ENCODE results near the gene BIRC6.

BIRC6 gene

DNA sequence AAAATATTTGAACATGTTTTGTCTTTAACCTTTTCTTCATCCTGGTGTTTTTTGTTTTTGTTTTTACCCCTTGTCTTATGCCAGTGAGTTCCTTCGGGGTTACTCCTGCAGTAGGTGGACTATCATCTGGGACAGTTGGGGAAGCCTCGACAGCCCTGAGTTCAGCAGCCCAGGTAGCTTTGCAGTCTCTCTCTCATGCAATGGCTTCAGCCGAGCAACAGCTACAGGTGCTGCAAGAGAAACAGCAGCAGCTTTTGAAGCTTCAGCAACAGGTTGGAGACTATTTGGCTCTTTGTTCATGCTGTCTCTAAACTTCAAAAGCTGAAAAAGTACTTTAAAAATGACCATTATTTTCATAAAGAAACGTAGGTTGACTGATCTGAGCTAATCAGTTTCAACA is 106.3 kb downstream of the BIRC6 start:
- ChIA-PET CTCF (no interaction called here), POLR2A (ENCODE audit: low non-redundant PET) (no interaction called here)
- H3K27ac ChIP-seq: no peak overlapping the region
- DNase-seq (ENCODE audit: low spot score): no peak
- TF ChIP-seq, protein P1, sequence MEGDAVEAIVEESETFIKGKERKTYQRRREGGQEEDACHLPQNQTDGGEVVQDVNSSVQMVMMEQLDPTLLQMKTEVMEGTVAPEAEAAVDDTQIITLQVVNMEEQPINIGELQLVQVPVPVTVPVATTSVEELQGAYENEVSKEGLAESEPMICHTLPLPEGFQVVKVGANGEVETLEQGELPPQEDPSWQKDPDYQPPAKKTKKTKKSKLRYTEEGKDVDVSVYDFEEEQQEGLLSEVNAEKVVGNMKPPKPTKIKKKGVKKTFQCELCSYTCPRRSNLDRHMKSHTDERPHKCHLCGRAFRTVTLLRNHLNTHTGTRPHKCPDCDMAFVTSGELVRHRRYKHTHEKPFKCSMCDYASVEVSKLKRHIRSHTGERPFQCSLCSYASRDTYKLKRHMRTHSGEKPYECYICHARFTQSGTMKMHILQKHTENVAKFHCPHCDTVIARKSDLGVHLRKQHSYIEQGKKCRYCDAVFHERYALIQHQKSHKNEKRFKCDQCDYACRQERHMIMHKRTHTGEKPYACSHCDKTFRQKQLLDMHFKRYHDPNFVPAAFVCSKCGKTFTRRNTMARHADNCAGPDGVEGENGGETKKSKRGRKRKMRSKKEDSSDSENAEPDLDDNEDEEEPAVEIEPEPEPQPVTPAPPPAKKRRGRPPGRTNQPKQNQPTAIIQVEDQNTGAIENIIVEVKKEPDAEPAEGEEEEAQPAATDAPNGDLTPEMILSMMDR (conservative IDR thresholded peaks at IDR 0.05; ENCODE audit: low read depth): no peak

DNA sequence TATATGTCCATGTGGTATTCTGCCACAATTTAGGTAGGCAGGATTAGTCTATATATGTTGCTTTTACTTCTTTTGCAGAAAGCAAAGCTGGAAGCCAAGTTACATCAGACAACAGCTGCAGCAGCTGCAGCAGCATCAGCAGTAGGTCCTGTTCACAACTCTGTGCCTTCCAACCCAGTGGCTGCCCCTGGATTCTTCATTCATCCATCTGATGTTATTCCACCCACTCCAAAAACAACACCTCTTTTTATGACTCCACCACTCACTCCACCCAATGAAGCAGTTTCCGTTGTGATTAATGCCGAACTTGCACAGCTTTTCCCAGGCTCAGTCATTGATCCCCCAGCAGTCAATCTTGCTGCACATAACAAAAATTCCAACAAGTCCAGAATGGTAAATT is 107.6 kb downstream of the BIRC6 start:
- TF ChIP-seq, protein P1 (conservative IDR thresholded peaks at IDR 0.05; ENCODE audit: low read depth): no peak
- H3K27ac ChIP-seq: no peak overlapping the region
- DNase-seq (ENCODE audit: low spot score): no peak
- ChIA-PET CTCF (interaction anchor here (0.5 kb wide), 1 partner anchor 57 kb away, joined by 3 read pairs; no protein-coding TSS in a partner anchor), POLR2A (ENCODE audit: low non-redundant PET) (no interaction called here)

DNA sequence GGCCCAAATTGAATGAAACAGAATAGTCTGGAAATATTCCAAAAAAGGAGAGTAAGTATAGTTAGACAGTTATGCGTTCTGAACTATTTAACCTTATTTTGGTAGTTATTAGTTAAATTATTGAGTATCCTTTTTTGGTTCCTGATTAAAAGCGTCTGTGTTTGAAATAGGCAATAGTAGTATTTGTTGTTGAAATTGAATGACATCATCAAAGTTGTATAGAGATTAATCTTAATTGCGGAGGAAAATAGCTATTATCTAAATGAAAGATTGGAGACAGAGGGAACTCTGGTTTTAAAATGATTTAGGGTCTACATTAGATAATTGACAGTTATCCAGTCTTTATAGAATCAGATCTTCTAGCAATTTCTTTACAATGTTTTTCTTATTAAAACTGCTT is 115.8 kb downstream of the BIRC6 start:
- TF ChIP-seq, protein P1 (conservative IDR thresholded peaks at IDR 0.05; ENCODE audit: low read depth): no peak
- POLR2A ChIA-PET (ENCODE audit: low non-redundant PET): no interaction called here
- H3K27ac ChIP-seq: no peak overlapping the region
- CTCF ChIA-PET: no interaction called here
- no peak for DNase-seq (ENCODE audit: low spot score)

DNA sequence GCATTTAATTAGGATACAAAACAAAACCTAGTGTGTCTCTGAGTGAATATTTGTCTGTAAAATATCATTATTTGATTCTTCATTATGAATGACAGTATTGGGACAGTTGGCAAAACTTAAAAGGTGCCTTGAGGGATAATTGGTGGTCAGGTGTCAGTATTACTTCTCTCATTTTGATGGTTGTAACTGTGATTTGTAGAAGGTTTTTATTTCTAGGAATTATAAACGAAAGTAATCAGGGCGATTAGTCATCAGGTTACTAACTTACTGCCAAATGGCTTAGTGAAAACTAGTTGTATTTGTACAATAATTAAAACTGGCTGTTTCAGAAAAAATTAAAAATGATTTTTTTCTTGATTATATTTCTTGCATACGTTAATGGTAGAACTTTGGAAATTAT is 117.6 kb downstream of the BIRC6 start:
- CTCF ChIA-PET: no interaction called here
- no peak overlapping the region for H3K27ac ChIP-seq
- DNase-seq (ENCODE audit: low spot score): no peak
- POLR2A ChIA-PET (ENCODE audit: low non-redundant PET): no interaction called here
- TF ChIP-seq, protein P1 (conservative IDR thresholded peaks at IDR 0.05; ENCODE audit: low read depth): no peak

DNA sequence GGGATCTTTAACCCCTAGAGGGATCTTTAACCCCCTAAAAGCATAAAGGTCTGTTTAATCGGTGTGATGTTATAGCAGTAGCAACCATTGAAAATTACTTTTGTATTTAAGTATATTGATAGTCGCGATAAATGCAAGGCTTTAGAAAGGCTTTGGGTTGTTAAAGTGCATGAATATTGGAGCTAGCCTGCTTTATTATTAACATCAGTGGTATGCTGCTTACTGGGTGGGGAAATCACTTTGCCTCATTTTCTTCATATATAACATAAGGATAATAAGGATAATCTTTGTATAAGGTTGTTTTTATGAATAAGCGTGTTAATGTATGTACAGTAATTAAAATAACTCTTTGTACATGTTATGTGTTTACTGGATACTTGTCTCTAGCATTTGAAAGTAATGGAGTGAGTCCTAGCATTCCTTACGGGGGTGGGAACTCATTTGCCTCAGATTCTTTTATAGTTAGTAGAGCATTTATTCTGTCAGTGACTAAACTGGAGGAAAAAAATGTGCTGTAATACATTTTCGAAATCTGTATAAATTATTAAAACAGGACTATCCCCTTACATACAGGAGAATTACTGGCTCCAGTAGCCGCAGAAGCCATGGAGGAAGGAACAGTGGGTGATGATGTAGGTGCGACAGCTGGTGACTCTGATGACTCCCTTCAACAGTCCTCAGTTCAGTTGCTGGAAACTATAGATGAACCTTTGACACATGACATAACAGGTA is 122.2 kb downstream of the BIRC6 start:
- ChIA-PET CTCF (no interaction called here), POLR2A (ENCODE audit: low non-redundant PET) (no interaction called here)
- H3K27ac ChIP-seq: no peak overlapping the region
- TF ChIP-seq, protein P1 (conservative IDR thresholded peaks at IDR 0.05; ENCODE audit: low read depth): no peak
- DNase-seq (ENCODE audit: low spot score): no peak

DNA sequence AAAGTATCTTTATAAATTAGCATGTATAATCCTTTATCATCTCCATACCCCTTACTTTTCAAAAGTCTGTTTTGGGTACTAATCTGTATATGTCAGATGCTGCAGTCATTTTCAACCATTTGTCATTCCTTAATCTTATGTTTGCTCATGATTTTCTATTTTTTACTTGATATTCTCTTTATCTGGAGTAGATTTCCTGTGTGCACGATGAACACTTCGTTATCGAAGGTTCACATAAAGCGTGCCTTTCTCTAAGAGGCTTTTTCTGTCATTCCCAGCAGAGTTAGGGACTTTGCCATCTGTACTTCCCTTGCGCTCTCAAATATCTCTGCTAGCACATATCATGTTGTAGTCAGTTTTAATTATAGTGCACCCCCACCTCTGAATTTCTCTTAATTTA is 123.2 kb downstream of the BIRC6 start:
- TF ChIP-seq, protein P1 (conservative IDR thresholded peaks at IDR 0.05; ENCODE audit: low read depth): no peak
- ChIA-PET POLR2A (ENCODE audit: low non-redundant PET) (no interaction called here), CTCF (interaction anchor here (0.6 kb wide), 1 partner anchor 467 kb away, joined by 4 read pairs; no protein-coding TSS in a partner anchor)
- H3K27ac ChIP-seq: no peak overlapping the region
- DNase-seq (ENCODE audit: low spot score): no peak
